GM10847 (cell line): Measurements from ENCODE around the gene RUNDC3A.

Source experiments
- POLR2A ChIP-seq: IDR thresholded peaks from 2 replicates; pipeline ENCODE4 v1.6.1; 2011; ENCODE audit not compliant: insufficient read length; ENCODE audit errors: extremely low read depth

RUNDC3A gene

DNA sequence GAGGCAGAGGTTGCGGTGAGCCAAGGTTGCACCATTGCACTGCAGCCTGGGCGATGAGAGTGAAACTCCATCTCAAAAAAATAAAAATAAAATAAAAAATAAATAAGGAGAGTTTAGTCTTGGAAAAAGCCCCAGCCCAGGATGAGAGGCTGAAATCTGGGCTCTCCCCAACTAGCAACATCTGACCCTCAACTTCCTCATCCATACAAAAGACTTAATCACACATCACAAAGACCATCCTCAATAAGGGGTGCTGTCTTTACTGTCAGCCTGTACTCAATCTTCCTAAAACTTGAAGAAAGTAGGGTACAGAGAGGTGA lies 29.1 kb upstream of the RUNDC3A start:
- TF ChIP-seq POLR2A, result no peak

DNA sequence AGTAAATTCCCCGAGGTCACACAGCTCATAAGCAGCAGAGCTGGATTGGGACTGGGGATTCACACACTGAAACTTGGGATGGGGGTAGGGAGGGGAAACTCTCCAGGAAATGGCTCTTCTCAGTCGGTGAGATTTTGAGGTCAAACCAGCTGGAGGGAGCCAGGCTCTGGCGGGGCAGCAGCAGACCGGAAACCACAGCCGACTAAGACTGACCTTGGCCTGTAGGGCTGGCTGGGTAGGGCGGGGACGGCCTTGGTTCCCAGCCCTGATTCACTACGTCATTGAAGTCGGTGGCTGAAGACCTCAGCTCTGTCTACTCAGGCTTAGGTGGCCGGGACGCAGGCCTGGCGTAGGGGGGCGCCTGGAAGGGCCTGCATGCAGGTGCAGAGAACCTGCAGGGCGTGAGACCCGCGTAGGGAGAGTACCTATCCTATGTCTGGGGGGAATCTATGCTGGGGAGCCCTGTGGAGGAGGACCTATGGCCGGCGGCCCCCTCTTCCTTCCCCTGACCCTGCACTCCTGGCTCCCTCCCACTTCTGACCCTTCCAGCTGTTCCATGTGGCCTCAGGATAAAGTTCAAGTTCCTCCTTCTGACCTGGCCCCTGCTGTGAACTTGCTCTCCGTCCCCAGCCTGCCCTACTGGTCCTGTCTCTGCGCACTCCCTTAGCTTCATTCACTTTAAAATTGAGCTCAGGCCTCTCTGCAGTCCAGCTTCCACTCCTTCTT lies 28.6 kb upstream of the RUNDC3A start:
- no peak for TF ChIP-seq POLR2A

DNA sequence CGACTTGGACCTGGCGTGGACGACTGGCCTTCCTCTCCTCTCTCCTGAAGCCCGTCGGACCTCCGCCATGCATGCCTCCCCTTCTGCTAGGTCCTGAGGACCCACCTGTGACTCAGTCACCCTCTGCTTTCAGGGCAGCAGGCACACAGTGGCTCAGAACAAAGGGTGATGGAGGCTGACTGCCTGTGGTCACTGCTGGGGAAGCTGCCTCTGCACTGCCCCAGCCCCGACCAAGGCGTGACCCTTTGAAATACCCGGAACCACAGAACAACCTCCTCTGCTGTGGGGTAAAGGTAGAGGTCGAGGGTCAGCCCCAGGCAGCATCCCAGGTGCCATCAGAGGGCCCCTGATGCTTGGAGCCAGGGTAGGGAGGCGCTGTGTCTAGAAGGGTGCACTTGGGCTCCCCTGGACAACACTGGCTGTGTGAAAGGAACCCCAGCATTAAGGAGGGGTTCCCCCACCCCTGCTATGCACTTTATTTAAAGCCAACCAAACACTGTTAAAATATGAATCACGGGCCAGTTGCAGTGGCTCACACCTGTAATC lies 27.9 kb upstream of the RUNDC3A start:
- TF ChIP-seq POLR2A, result no peak

DNA sequence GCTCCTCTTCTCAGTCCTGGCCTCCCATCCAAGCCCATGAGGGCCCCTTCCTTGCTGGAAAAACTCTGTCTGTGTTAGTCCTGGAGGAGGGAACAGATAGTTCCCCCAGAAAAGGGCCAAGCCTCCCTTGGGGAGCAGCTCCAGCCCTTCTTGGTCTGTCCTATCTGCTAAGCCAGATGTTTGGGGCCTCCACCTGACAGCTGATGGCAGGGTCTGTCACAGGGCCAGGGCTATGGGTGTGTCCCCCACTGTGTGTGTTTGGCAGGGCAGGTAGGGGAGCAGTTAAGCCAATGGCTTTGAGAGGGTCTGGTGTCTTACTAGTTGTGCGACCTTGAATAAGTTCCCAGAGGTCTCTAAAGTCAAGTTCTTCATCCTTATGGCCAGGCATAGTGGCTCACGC lies 26.8 kb upstream of the RUNDC3A start:
- no peak for TF ChIP-seq POLR2A

DNA sequence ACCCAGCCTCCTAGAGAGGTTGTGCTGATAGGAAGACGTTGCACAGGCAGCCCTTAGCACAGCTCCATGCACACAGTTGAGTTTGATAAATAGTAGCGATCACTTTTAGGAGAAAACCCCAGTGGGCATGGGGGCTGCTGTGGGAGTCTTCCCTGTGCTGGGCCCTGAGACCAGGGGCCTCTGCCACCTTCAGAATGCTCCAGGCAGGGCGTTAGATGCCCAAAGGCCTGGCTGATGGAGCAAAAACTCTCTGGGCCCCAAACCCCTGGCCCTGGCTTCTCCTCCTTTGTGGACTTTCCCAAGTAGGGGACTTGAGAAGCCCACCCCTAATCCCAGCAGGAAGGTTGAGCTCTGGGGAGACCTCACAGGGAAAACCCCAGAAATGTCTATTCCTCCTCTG lies 26.1 kb upstream of the RUNDC3A start:
- TF ChIP-seq POLR2A, result no peak

DNA sequence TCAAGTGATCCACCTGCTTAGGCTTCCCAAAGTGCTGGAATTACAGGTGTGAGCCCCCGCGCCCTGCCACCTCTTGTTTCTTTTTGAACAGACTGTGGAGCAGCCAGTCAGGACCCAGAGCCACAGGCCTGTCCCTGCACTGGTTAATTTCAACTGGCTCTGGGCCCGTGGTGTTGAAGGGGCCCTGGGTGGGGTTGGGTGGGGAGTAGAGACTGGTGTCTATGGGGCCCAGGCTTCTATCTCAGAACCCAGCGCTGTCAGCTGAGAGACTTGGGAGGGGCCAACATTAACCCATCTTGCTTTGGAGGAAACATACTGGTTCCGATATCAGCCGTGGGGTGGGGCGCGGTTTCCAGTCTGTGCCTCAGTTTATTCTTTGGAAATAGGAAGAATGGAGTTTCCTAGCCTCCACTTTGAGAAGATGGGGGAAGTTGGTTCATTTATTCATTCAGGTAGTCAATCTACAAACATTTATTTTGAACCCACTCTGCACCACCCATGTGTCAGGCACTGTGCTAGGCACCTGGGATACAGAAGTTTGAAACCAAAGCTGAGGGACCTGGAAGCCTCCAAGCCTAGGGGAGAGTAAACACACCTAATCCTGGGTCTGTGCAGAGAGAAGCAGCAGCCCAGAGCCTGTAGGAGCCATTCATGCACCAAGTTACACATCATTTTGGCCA lies 24.9 kb upstream of the RUNDC3A start:
- TF ChIP-seq POLR2A, result no peak

DNA sequence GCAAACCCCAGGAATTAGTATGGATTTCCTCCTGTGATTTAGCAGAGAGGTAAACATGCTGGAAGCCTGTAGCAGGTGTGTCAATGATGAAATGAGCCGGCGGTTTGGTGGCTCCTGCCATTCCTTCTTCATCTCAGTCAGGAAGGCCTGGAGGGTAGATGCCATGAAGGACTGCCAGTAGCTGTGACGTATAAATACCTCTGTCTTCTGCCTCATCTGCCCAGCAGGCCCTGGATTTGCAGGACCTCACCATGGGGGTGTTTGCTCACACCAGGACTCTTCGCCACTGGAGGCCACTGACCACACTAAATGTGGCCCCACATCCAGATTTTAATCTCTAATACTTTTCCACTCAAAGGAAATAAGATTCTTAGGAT lies 24.4 kb upstream of the RUNDC3A start:
- TF ChIP-seq POLR2A, result no peak

DNA sequence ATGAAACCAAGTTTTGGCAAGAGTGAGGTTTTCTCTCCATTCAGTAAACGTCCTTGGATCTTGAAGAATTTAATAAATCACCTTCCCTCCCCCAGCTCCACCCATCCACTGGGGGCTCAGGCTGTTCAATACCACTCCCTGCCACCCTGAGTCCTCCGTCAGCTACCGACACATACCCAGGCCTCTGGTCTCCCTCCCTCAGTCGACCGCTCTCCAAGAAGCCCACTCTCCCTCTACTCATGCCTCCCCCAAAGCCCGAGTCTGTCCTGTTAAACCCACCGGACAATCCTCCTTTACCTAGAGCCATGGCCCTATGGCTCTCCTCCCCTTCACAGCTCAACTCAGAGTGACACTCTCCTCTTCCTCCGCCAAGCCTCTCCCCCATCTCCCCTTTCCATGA lies 20.8 kb upstream of the RUNDC3A start:
- no peak for TF ChIP-seq POLR2A

DNA sequence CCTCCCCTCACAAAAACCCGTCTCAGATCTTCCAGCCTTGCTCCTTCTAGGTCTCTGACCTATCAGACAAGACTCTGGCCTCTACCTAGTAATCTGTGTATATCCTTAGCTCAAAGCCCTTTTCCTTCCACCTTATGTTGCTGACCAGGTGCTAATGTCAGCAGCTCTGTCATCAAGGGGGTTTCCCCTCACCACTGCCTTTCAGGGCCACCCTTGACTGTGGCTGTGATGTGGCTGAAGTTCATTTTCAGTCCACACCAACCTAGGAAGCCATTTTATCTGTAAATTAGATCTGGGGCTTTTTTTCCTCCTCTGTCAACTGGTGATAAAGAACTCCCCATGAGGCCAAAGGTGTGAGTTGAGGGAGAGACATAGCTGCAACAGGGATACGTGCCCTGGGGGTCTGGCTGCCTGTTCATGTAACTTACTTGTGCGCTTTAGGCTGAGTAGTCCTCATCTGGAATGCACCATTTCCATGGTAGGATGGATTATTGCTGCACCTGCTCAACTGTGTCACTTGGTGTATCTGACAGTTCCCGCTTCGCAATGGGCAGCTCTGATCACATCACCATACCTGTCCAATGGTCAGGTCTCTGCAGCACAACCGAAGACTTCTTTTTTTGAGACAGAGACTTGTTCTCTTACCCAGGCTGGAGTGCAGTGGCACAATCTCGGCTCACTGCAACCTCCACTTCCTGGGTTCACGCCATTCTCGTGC lies 14.7 kb upstream of the RUNDC3A start:
- TF ChIP-seq POLR2A, result no peak

DNA sequence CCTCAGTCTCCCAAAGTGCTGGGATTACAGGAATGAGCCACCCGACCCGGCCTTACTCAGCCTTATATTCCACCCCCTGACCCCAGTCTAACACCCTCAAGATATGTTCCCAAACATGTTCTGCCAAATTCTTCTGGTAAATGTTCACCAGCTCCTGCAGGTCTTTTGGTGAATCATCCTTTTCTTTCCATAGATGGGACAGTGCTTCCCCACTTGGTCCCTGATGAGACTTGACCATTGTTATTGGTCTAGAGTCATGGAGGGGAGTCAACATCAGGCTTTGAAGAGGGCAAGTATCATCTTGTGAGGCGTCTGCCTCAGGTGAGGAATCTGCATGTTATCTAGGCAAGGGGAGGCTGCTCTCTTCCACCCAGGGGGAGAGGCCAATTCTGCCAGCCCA lies 10.4 kb upstream of the RUNDC3A start:
- TF ChIP-seq POLR2A, result no peak

DNA sequence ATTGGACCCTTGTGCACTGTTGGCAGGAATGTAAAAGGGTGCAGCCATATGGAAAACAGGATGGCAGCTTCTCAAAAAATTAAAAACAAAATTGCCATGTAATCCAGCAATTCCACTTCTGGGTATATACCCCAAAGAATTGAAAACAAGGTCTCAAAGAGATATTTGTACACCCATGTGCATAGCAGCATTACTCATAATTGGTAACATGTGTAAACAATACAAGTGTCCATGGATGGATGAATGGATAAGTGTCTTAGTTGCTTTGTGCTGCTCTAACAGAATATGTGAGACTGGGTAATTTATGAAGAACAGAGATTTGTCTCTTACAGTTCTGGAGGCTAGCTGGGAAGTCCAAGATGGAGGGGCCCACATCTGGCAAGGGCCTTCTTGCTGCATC lies 3.8 kb upstream of the RUNDC3A start:
- no peak for TF ChIP-seq POLR2A

DNA sequence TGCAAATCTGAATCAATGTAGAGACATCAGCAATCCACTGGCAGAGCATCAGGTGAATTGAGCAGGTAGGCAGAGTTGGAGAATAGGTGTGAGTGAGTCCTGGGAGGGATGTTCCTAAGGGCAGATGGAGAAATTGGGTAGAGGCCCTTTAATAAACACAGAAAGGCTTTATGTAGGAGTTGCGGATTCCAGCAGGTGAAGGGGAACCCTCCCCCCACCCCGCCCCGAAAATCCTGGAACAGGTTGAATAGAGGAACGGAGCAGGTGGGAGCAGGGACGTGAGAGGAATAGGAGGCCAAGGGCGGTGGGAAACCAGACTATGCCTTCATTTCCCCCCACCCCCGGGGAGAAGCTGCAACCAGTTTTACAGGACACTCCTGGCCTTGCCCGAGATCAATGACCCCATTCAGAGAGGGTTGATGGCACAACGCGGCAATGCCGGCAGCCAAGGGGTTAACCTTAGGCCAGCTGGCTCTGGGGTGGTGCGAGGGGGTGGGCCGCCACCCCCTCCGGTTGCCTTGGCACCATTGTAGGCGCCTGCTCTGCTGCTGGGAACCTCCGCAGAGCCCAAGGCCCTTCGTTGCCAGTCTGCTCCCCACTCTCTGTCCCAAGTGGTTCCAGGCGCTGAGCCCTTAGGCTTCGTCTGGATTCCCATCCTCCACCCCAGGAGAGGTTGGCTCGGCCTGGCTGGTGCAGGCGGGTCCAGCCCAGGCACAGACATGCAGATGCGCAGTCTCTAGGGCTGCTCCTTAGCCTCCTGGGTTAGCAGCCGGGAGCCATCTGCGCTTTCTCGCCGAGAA lies 814 bp upstream of the RUNDC3A start:
- TF ChIP-seq POLR2A, result no peak

DNA sequence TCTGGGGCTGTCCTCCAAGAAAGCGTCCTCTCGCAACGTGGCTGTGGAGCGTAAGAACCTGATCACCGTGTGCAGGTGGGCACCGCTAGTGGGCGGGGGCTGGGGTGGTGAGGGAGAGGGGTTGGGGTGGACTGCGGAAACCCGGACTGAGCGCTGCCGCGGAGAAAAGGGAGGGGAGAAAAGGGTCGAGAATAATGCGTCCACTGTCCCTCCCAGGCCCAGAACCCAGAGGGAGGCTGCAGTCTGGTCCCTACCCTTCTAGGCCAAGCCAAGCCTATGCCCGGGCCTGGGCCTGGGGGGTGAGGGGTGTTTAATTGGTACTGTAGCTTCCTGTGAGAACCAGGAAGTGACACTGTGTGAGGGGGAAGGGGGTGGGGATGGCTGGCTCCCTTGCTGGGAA lies 464 bp downstream of the RUNDC3A start:
- TF ChIP-seq POLR2A, result no peak

DNA sequence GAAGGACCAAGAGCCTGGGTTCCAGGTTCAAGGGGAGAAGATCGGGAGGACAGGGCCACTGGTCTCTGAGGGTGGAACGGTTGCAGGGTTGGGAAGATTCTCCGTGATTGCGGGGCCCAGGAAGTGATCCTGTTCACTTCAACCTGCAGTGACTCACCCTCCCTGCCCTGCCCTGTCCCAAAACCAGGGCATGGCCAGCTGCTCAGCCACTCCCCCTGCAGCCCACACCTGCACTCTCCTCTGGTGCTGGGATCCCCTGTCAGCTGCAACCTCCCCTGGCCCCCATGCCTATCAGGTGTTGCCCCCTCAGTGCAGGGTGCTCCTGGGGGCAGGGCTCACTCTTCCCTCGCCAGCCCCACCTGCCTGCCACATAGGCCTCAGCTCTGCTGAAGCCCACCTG lies 1.1 kb downstream of the RUNDC3A start:
- TF ChIP-seq POLR2A, result no peak

DNA sequence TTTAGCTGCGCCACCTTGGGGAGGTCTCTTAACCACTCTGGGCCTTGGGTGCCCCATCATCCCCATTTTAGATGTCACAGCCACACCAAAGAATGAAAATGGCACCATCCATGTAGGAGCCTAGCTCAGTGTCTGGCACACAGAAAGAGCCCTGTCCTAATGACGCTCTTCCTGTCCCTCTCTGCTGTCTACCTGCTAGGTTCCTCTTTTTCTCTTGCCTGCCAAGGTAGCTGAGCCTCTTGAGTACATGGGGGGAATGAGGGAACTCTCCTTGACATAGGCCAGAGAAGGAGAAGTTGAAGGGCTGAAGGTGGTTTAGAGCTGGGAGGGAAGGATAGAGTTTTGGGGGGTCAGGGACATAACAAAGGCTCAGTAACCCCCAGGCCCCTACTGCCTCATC lies 1.8 kb downstream of the RUNDC3A start:
- no peak for TF ChIP-seq POLR2A
